Breast epithelium (tissue), 3 donors: ENCODE data around the gene TMEM132C.

Experiments used
- POLR2A ChIP-seq: fragments of 450-650 bp; IDR thresholded peaks from one replicate; pipeline ENCODE4 v1.6.1; 2016; ENCODE audit warnings: antibody characterized with exemption, mild to moderate bottlenecking, moderate library complexity
- POLR2AphosphoS5 ChIP-seq, 3 donors: sonication (generic); formaldehyde crosslinking; IDR thresholded peaks; one replicate each; pipeline ENCODE4 v1.6.1; 2017; ENCODE audit warnings: antibody characterized with exemption in 3 of 3
- TF ChIP-seq, protein P1 (sequence below), 3 donors: fragments of 450-650 bp; IDR thresholded peaks; one replicate each; pipeline ENCODE4 v1.5.1; 2016 to 2017; ENCODE audit warnings: antibody characterized with exemption in 3 of 3, mild to moderate bottlenecking in 3 of 3, moderate library complexity in 3 of 3

DNA sequence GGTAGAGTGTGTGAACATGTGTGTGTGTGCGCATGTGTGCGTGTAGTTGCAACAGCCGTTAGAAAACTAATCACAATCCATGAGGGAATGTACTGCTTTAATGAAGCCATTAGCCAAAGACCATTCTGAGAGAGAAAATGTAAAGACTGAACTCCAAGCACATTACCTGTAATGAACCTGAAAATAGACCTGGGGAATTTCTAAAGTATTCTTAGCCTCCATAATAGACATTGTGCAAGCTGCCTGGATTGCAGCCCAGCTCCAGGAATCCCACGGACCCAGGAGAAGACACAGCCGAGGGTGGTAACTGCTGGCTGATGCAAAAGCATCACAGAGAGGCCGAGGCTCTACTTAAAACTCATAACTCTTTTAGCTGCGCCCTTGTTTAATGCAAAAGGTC lies 400.2 kb downstream of the TMEM132C start:
- TF ChIP-seq, protein P1, sequence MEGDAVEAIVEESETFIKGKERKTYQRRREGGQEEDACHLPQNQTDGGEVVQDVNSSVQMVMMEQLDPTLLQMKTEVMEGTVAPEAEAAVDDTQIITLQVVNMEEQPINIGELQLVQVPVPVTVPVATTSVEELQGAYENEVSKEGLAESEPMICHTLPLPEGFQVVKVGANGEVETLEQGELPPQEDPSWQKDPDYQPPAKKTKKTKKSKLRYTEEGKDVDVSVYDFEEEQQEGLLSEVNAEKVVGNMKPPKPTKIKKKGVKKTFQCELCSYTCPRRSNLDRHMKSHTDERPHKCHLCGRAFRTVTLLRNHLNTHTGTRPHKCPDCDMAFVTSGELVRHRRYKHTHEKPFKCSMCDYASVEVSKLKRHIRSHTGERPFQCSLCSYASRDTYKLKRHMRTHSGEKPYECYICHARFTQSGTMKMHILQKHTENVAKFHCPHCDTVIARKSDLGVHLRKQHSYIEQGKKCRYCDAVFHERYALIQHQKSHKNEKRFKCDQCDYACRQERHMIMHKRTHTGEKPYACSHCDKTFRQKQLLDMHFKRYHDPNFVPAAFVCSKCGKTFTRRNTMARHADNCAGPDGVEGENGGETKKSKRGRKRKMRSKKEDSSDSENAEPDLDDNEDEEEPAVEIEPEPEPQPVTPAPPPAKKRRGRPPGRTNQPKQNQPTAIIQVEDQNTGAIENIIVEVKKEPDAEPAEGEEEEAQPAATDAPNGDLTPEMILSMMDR (IDR thresholded peaks at IDR 0.05): no peak
- no peak for TF ChIP-seq POLR2AphosphoS5 (IDR thresholded peaks at IDR 0.05)
- no peak for TF ChIP-seq POLR2A
